GM23338 (cell line): ENCODE measurements around the gene CDK14. TPM values are rescaled to one million over a fixed set of nuclear protein-coding genes. Genes with fewer than 3 reads are reported as not detected.

Experiments used
- ATAC-seq: fragments of 200-7000 bp; cut with Tn5 transposase; 3 replicates; pipeline ENCODE4 v1.9.1; 2020
- DNase-seq: peaks from one replicate; pipeline ENCODE4 v3.0.0-alpha.2; 2015; ENCODE audit warnings: low spot score
- H2AFZ ChIP-seq: fragments of 200-600 bp; sonication (generic); 2 replicates; pipeline ENCODE4 v1.8.0; 2016; ENCODE audit warnings: antibody characterized with exemption, mild to moderate bottlenecking, moderate library complexity
- H3F3A ChIP-seq: fragments of 200-600 bp; sonication (generic); replicated peaks from 2 replicates; pipeline ENCODE4 v1.8.0; 2017; ENCODE audit warnings: antibody characterized with exemption, mixed run types, low read depth
- H3K27ac ChIP-seq: fragments of 200-600 bp; sonication (generic); 2 replicates; pipeline ENCODE4 v1.6.1; 2016; ENCODE audit warnings: low read depth
- H3K27me3 ChIP-seq: fragments of 200-600 bp; sonication (generic); 2 replicates; pipeline ENCODE4 v1.8.0; 2016; ENCODE audit warnings: mild to moderate bottlenecking, mixed run types, moderate library complexity; ENCODE audit not compliant: insufficient read depth
- H3K36me3 ChIP-seq: fragments of 200-600 bp; sonication (generic); 2 replicates; pipeline ENCODE4 v1.8.0; 2016; ENCODE audit warnings: mild to moderate bottlenecking; ENCODE audit not compliant: insufficient read depth
- H3K4me1 ChIP-seq: fragments of 200-600 bp; sonication (generic); 2 replicates; pipeline ENCODE4 v1.8.0; 2016; ENCODE audit warnings: mild to moderate bottlenecking, moderate library complexity; ENCODE audit not compliant: insufficient read depth
- H3K4me2 ChIP-seq: fragments of 200-600 bp; sonication (generic); 2 replicates; pipeline ENCODE4 v1.7.1; 2017; ENCODE audit warnings: mixed run types
- H3K4me3 ChIP-seq: fragments of 200-600 bp; sonication (generic); 2 replicates; pipeline ENCODE4 v1.6.1; 2016; ENCODE audit warnings: mixed run types
- H3K79me2 ChIP-seq: fragments of 200-600 bp; sonication (generic); replicated peaks from 2 replicates; pipeline ENCODE4 v1.8.0; 2017; ENCODE audit warnings: mild to moderate bottlenecking; ENCODE audit not compliant: insufficient read depth
- H3K9me2 ChIP-seq: fragments of 200-600 bp; sonication (generic); 2 replicates; pipeline ENCODE4 v1.8.0; 2017; ENCODE audit not compliant: insufficient read depth
- H4K20me1 ChIP-seq: fragments of 200-600 bp; sonication (generic); replicated peaks from 2 replicates; pipeline ENCODE4 v1.8.0; 2017; ENCODE audit warnings: mild to moderate bottlenecking; ENCODE audit not compliant: insufficient read depth
- H3K27ac Mint-ChIP-seq: 2 replicates; pipeline ENCODE4 v1.8.0; 2020; ENCODE audit warnings: inconsistent platforms, mild to moderate bottlenecking, moderate library complexity, mixed read lengths
- H3K27me3 Mint-ChIP-seq: 3 replicates; pipeline ENCODE4 v1.8.0; 2022; ENCODE audit warnings: low read depth, mild to moderate bottlenecking, moderate library complexity, mixed read lengths, inconsistent platforms; ENCODE audit not compliant: insufficient read depth, poor library complexity
- H3K36me3 Mint-ChIP-seq: 3 replicates; pipeline ENCODE4 v1.8.0; 2021; ENCODE audit warnings: low read depth, mild to moderate bottlenecking, inconsistent platforms, moderate library complexity, mixed read lengths
- H3K4me1 Mint-ChIP-seq: 3 replicates; pipeline ENCODE4 v1.8.0; 2020; ENCODE audit warnings: mild to moderate bottlenecking, inconsistent platforms, mixed read lengths
- H3K4me3 Mint-ChIP-seq: 3 replicates; pipeline ENCODE4 v1.8.0; 2021; ENCODE audit warnings: moderate library complexity, mild to moderate bottlenecking, inconsistent platforms, mixed read lengths
- H3K9me3 Mint-ChIP-seq: 3 replicates; pipeline ENCODE4 v1.8.0; 2020; ENCODE audit warnings: moderate library complexity, mild to moderate bottlenecking, inconsistent platforms, mixed read lengths
- CREB1 ChIP-seq: fragments of 250-450 bp; sonication (Bioruptor Pico); IDR thresholded peaks from 2 replicates; pipeline ENCODE4 v1.5.0; 2020; ENCODE audit warnings: low read depth, mild to moderate bottlenecking, moderate library complexity
- EZH2 ChIP-seq: fragments of 200-600 bp; sonication (generic); IDR thresholded peaks from one replicate; pipeline ENCODE4 v1.8.0; 2017; ENCODE audit warnings: antibody characterized with exemption, mild to moderate bottlenecking, low read depth; ENCODE audit not compliant: unreplicated experiment
- EZH2phosphoT487 ChIP-seq: fragments of 200-600 bp; sonication (generic); IDR thresholded peaks from one replicate; pipeline ENCODE4 v1.8.1; 2018; ENCODE audit warnings: antibody characterized with exemption; ENCODE audit not compliant: unreplicated experiment
- JUNB ChIP-seq: IDR thresholded peaks from one replicate; pipeline ENCODE4 v1.6.1; 2016; ENCODE audit warnings: antibody characterized with exemption; ENCODE audit not compliant: unreplicated experiment
- POLR2AphosphoS5 ChIP-seq: IDR thresholded peaks from 2 replicates; pipeline ENCODE4 v1.6.1; 2016; ENCODE audit warnings: antibody characterized with exemption, low read depth
- STAT1 ChIP-seq: IDR thresholded peaks from one replicate; pipeline ENCODE4 v1.6.1; 2016; ENCODE audit warnings: antibody characterized with exemption; ENCODE audit not compliant: unreplicated experiment
- ZNF114 ChIP-seq: fragments of 250-450 bp; sonication (Bioruptor Pico); IDR thresholded peaks from 2 replicates; pipeline ENCODE4 v1.5.0; 2020; ENCODE audit warnings: mild to moderate bottlenecking, moderate library complexity
- ZNF331 ChIP-seq: fragments of 250-450 bp; sonication (Bioruptor Pico); IDR thresholded peaks from 2 replicates; pipeline ENCODE4 v1.5.0; 2020; ENCODE audit warnings: low read depth, mild to moderate bottlenecking, moderate library complexity
- polyA plus RNA-seq: library from polyadenylated mRNA; unstranded; fragments of >200 nt; fragmentation: Nextera tagmentation; extraction: Ambion mirVana; gene quantifications from 2 replicates; pipeline ENCODE4 v1.2.1, GENCODE V29; 2016
- total RNA-seq: library from RNA; depleted of rRNA; stranded (reverse); fragments of >200 nt; shearing (Covaris generic); gene quantifications from 2 replicates; pipeline ENCODE4 v1.2.3, GENCODE V29; 2014
- TF ChIP-seq, protein P1 (sequence below): IDR thresholded peaks from one replicate; pipeline ENCODE4 v1.6.1; 2018; ENCODE audit warnings: antibody characterized with exemption; ENCODE audit not compliant: unreplicated experiment
- TF ChIP-seq, protein P2 (sequence below), 2 experiments: fragments of 200-600 bp in 1 of 2; sonication (generic) in 1 of 2; conservative IDR thresholded peaks; 2 replicates each; pipeline versions ENCODE4 v1.5.1 to v1.6.1; 2016 to 2017; ENCODE audit warnings: antibody characterized with exemption in 2 of 2, low read depth in 2 of 2, mild to moderate bottlenecking in 2 of 2, moderate library complexity in 1 of 2
- TF ChIP-seq, protein P3 (sequence below): IDR thresholded peaks from 2 replicates; pipeline ENCODE4 v1.6.1; 2016; ENCODE audit warnings: antibody characterized with exemption

The CDK14 gene
- total and polyA plus RNA-seq, 2 experiments from 2014 or later: 11.2 to 24.0 TPM

DNA sequence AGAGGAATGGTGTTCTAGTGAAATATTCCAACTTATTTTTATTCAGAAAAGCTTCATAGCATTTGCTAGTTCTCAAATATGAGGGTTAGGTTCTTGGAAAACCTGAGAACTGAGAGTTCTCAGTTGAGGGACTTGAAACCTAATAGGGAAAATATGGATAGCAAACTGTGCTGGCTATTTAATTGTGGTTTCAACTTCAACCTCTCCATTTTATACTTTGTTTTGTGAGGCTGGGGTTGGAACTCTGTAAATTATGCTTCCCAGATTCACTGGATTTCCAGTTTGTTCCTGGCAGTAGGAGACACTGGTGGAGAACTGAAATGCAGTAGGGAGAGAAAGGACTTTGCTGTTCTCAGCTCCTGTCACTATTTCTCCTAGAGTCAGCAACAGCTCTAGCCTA, 52.7 kb downstream of the CDK14 start (continued):
- TF ChIP-seq, protein P1, sequence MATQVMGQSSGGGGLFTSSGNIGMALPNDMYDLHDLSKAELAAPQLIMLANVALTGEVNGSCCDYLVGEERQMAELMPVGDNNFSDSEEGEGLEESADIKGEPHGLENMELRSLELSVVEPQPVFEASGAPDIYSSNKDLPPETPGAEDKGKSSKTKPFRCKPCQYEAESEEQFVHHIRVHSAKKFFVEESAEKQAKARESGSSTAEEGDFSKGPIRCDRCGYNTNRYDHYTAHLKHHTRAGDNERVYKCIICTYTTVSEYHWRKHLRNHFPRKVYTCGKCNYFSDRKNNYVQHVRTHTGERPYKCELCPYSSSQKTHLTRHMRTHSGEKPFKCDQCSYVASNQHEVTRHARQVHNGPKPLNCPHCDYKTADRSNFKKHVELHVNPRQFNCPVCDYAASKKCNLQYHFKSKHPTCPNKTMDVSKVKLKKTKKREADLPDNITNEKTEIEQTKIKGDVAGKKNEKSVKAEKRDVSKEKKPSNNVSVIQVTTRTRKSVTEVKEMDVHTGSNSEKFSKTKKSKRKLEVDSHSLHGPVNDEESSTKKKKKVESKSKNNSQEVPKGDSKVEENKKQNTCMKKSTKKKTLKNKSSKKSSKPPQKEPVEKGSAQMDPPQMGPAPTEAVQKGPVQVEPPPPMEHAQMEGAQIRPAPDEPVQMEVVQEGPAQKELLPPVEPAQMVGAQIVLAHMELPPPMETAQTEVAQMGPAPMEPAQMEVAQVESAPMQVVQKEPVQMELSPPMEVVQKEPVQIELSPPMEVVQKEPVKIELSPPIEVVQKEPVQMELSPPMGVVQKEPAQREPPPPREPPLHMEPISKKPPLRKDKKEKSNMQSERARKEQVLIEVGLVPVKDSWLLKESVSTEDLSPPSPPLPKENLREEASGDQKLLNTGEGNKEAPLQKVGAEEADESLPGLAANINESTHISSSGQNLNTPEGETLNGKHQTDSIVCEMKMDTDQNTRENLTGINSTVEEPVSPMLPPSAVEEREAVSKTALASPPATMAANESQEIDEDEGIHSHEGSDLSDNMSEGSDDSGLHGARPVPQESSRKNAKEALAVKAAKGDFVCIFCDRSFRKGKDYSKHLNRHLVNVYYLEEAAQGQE: no peak
- TF ChIP-seq EZH2phosphoT487: no peak
- TF ChIP-seq POLR2AphosphoS5: no peak
- no peak for TF ChIP-seq ZNF114
- TF ChIP-seq ZNF331: no peak
- TF ChIP-seq STAT1: no peak
- TF ChIP-seq, protein P2, sequence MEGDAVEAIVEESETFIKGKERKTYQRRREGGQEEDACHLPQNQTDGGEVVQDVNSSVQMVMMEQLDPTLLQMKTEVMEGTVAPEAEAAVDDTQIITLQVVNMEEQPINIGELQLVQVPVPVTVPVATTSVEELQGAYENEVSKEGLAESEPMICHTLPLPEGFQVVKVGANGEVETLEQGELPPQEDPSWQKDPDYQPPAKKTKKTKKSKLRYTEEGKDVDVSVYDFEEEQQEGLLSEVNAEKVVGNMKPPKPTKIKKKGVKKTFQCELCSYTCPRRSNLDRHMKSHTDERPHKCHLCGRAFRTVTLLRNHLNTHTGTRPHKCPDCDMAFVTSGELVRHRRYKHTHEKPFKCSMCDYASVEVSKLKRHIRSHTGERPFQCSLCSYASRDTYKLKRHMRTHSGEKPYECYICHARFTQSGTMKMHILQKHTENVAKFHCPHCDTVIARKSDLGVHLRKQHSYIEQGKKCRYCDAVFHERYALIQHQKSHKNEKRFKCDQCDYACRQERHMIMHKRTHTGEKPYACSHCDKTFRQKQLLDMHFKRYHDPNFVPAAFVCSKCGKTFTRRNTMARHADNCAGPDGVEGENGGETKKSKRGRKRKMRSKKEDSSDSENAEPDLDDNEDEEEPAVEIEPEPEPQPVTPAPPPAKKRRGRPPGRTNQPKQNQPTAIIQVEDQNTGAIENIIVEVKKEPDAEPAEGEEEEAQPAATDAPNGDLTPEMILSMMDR (conservative IDR thresholded peaks at IDR 0.05; ENCODE audit: low read depth in 2 of 2): no peak

DNA sequence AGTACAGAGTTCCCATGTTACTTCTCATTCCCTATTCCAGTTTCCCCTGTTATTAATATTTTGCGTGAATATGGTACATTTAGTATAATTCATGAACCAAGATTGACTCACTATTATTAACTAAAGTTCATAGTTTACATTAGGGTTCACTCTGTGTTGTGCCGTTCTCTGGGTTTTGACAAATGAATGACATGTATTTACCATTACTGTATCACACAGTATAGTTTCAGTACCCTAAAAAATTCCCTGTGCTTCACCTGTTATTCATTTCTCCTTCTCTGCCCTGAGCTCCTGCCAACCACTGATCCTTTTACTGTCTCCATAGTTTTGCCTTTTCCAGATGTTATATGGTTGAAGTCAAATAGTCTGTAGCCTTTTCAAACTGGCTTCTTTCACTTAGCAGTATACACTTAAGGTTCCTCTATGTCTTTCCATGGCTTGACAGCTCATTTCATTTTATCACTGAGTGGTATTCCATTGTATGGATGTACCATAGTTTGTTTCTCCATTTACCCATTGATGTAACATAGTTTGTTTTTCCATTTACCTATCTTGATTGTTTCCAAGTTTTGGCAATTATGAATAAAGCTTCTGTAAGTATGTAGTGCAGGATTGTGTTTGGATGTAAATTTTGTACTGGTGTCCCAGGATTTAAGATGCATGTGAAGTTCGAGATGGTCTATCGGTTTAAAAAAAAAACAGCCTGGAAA, 58.8 kb downstream of the CDK14 start:
- peaks cover 70% of the 10 kb centered on the region for H3K79me2 ChIP-seq
- no peak for DNase-seq
- no peak overlapping the region for H3K27ac Mint-ChIP-seq

More for the DNA sequence above, 58.8 kb downstream of the CDK14 start:
- H3K4me2 ChIP-seq: no peak overlapping the region
- no peaks in the 10 kb centered on the region for H3K9me2 ChIP-seq
- peaks cover 2% of the 10 kb centered on the region for H3K27me3 Mint-ChIP-seq
- H3K36me3 Mint-ChIP-seq: peaks cover 3% of the 10 kb centered on the region; the same call in 2 of the 3 replicates
- no peak overlapping the region for H3K27ac ChIP-seq
- no peaks in the 10 kb centered on the region for H4K20me1 ChIP-seq
- TF ChIP-seq JUNB: no peak
- TF ChIP-seq, protein P3, sequence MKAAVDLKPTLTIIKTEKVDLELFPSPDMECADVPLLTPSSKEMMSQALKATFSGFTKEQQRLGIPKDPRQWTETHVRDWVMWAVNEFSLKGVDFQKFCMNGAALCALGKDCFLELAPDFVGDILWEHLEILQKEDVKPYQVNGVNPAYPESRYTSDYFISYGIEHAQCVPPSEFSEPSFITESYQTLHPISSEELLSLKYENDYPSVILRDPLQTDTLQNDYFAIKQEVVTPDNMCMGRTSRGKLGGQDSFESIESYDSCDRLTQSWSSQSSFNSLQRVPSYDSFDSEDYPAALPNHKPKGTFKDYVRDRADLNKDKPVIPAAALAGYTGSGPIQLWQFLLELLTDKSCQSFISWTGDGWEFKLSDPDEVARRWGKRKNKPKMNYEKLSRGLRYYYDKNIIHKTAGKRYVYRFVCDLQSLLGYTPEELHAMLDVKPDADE: no peak
- no peak for TF ChIP-seq POLR2AphosphoS5
- TF ChIP-seq CREB1: no peak
- no peak for TF ChIP-seq EZH2
- TF ChIP-seq, protein P1: no peak
- H3K4me1 ChIP-seq: no peaks in the 10 kb centered on the region
- no peak for ATAC-seq
- H3K4me3 Mint-ChIP-seq: no peak overlapping the region
- no peak overlapping the region for H3K4me3 ChIP-seq
- no peak overlapping the region for H2AFZ ChIP-seq
- H3K4me1 Mint-ChIP-seq: peaks cover 5% of the 10 kb centered on the region
- peaks cover 2% of the 10 kb centered on the region; the same call in 2 of the 3 replicates for H3K9me3 Mint-ChIP-seq
- H3K36me3 ChIP-seq: no peaks in the 10 kb centered on the region
- no peaks in the 10 kb centered on the region for H3F3A ChIP-seq
- H3K27me3 ChIP-seq: no peaks in the 10 kb centered on the region
